ENCODE results near the gene DAG1.

DAG1 gene

GRCh38 chr3:49445391-49445790 lies 24.7 kb upstream of the DAG1 start:
- TF ChIP-seq YY1 (IDR thresholded peaks at IDR 0.05; ENCODE audit: insufficient read depth, insufficient read length) (no peak), ZNF274 (IDR thresholded peaks at IDR 0.05; ENCODE audit: low read depth, low read length) (no peak), SUZ12 (IDR thresholded peaks at IDR 0.05; ENCODE audit: extremely low read depth, insufficient read depth, insufficient read length) (no peak)
- no peak for DNase-seq (ENCODE audit: low read depth, low spot score)
- Histone ChIP-seq H3K9ac (ENCODE audit: insufficient read length, low read depth) (no peak overlapping the region), H3K27me3 (ENCODE audit: insufficient read depth, insufficient read length) (no peaks in the 10 kb centered on the region), H3K36me3 (ENCODE audit: insufficient read depth, insufficient read length, low read length) (no peaks in the 10 kb centered on the region), H3K9me3 (ENCODE audit: insufficient read depth, low read length) (no peaks in the 10 kb centered on the region), H3K4me1 (ENCODE audit: insufficient read depth, insufficient read length) (no peaks in the 10 kb centered on the region), H3K4me3 (ENCODE audit: insufficient read length, low read depth) (no peak overlapping the region)

- DNase-seq (ENCODE audit: low read depth, low spot score) = no peak
- peaks cover 10% of the 10 kb centered on the region for H3K4me1 ChIP-seq (ENCODE audit: insufficient read depth, insufficient read length)
- H3K9ac ChIP-seq (ENCODE audit: insufficient read length, low read depth) = no peak overlapping the region
- H3K9me3 ChIP-seq (ENCODE audit: insufficient read depth, low read length) = no peaks in the 10 kb centered on the region
- TF ChIP-seq YY1 (IDR thresholded peaks at IDR 0.05; ENCODE audit: insufficient read depth, insufficient read length) = no peak
- no peak for TF ChIP-seq ZNF274 (IDR thresholded peaks at IDR 0.05; ENCODE audit: low read depth, low read length)
- TF ChIP-seq SUZ12 (IDR thresholded peaks at IDR 0.05; ENCODE audit: extremely low read depth, insufficient read depth, insufficient read length) = no peak
- H3K36me3 ChIP-seq (ENCODE audit: insufficient read depth, insufficient read length, low read length) = no peaks in the 10 kb centered on the region
- no peak overlapping the region for H3K4me3 ChIP-seq (ENCODE audit: insufficient read length, low read depth)
- no peaks in the 10 kb centered on the region for H3K27me3 ChIP-seq (ENCODE audit: insufficient read depth, insufficient read length)
Measured at GRCh38 chr3:49453621-49454020, 16.4 kb upstream of the DAG1 start.

GRCh38 chr3:49454458-49454857 lies 15.6 kb upstream of the DAG1 start:
- Histone ChIP-seq H3K4me3 (ENCODE audit: insufficient read length, low read depth) (no peak overlapping the region), H3K9me3 (ENCODE audit: insufficient read depth, low read length) (no peaks in the 10 kb centered on the region), H3K4me1 (ENCODE audit: insufficient read depth, insufficient read length) (peaks cover 18% of the 10 kb centered on the region), H3K9ac (ENCODE audit: insufficient read length, low read depth) (no peak overlapping the region), H3K27me3 (ENCODE audit: insufficient read depth, insufficient read length) (no peaks in the 10 kb centered on the region), H3K36me3 (ENCODE audit: insufficient read depth, insufficient read length, low read length) (no peaks in the 10 kb centered on the region)
- DNase-seq (ENCODE audit: low read depth, low spot score) = no peak
- TF ChIP-seq SUZ12 (IDR thresholded peaks at IDR 0.05; ENCODE audit: extremely low read depth, insufficient read depth, insufficient read length) = no peak
- no peak for TF ChIP-seq ZNF274 (IDR thresholded peaks at IDR 0.05; ENCODE audit: low read depth, low read length)
- no peak for TF ChIP-seq YY1 (IDR thresholded peaks at IDR 0.05; ENCODE audit: insufficient read depth, insufficient read length)

- Histone ChIP-seq H3K4me3 (ENCODE audit: insufficient read length, low read depth) (no peak overlapping the region), H3K4me1 (ENCODE audit: insufficient read depth, insufficient read length) (peaks cover 22% of the 10 kb centered on the region), H3K27me3 (ENCODE audit: insufficient read depth, insufficient read length) (no peaks in the 10 kb centered on the region), H3K9ac (ENCODE audit: insufficient read length, low read depth) (peak overlapping the region; percentile 12), H3K36me3 (ENCODE audit: insufficient read depth, insufficient read length, low read length) (no peaks in the 10 kb centered on the region), H3K9me3 (ENCODE audit: insufficient read depth, low read length) (no peaks in the 10 kb centered on the region)
- DNase-seq (ENCODE audit: low read depth, low spot score) = no peak
- TF ChIP-seq SUZ12 (IDR thresholded peaks at IDR 0.05; ENCODE audit: extremely low read depth, insufficient read depth, insufficient read length) = no peak
- TF ChIP-seq YY1 (IDR thresholded peaks at IDR 0.05; ENCODE audit: insufficient read depth, insufficient read length) = no peak
- TF ChIP-seq ZNF274 (IDR thresholded peaks at IDR 0.05; ENCODE audit: low read depth, low read length) = no peak
Measured at GRCh38 chr3:49454898-49455681, 15.0 kb upstream of the DAG1 start.

- Histone ChIP-seq H3K9ac (ENCODE audit: insufficient read length, low read depth) (no peak overlapping the region), H3K4me1 (ENCODE audit: insufficient read depth, insufficient read length) (peaks cover 35% of the 10 kb centered on the region), H3K27me3 (ENCODE audit: insufficient read depth, insufficient read length) (no peaks in the 10 kb centered on the region), H3K9me3 (ENCODE audit: insufficient read depth, low read length) (no peaks in the 10 kb centered on the region), H3K36me3 (ENCODE audit: insufficient read depth, insufficient read length, low read length) (no peaks in the 10 kb centered on the region), H3K4me3 (ENCODE audit: insufficient read length, low read depth) (no peak overlapping the region)
- DNase-seq (ENCODE audit: low read depth, low spot score) = no peak
- no peak for TF ChIP-seq ZNF274 (IDR thresholded peaks at IDR 0.05; ENCODE audit: low read depth, low read length)
Measured at GRCh38 chr3:49456466-49456865, 13.6 kb upstream of the DAG1 start.

GRCh38 chr3:49460188-49460890 lies 9.7 kb upstream of the DAG1 start:
- Histone ChIP-seq H3K9ac (ENCODE audit: insufficient read length, low read depth) (no peak overlapping the region), H3K4me3 (ENCODE audit: insufficient read length, low read depth) (no peak overlapping the region), H3K4me1 (ENCODE audit: insufficient read depth, insufficient read length) (peaks cover 29% of the 10 kb centered on the region), H3K9me3 (ENCODE audit: insufficient read depth, low read length) (no peaks in the 10 kb centered on the region), H3K27me3 (ENCODE audit: insufficient read depth, insufficient read length) (no peaks in the 10 kb centered on the region), H3K36me3 (ENCODE audit: insufficient read depth, insufficient read length, low read length) (no peaks in the 10 kb centered on the region)
- no peak for TF ChIP-seq SUZ12 (IDR thresholded peaks at IDR 0.05; ENCODE audit: extremely low read depth, insufficient read depth, insufficient read length)
- TF ChIP-seq ZNF274 (IDR thresholded peaks at IDR 0.05; ENCODE audit: low read depth, low read length) = no peak
- TF ChIP-seq YY1 (IDR thresholded peaks at IDR 0.05; ENCODE audit: insufficient read depth, insufficient read length) = no peak
- no peak for DNase-seq (ENCODE audit: low read depth, low spot score)

- Histone ChIP-seq H3K9ac (ENCODE audit: insufficient read length, low read depth) (peak overlapping the region; percentile 80), H3K4me1 (ENCODE audit: insufficient read depth, insufficient read length) (peaks cover 32% of the 10 kb centered on the region), H3K9me3 (ENCODE audit: insufficient read depth, low read length) (no peaks in the 10 kb centered on the region), H3K27me3 (ENCODE audit: insufficient read depth, insufficient read length) (no peaks in the 10 kb centered on the region), H3K4me3 (ENCODE audit: insufficient read length, low read depth) (peak overlapping the region; percentile 16), H3K36me3 (ENCODE audit: insufficient read depth, insufficient read length, low read length) (no peaks in the 10 kb centered on the region)
- TF ChIP-seq YY1 (IDR thresholded peaks at IDR 0.05; ENCODE audit: insufficient read depth, insufficient read length) (no peak), SUZ12 (IDR thresholded peaks at IDR 0.05; ENCODE audit: extremely low read depth, insufficient read depth, insufficient read length) (no peak), ZNF274 (IDR thresholded peaks at IDR 0.05; ENCODE audit: low read depth, low read length) (no peak)
- DNase-seq (ENCODE audit: low read depth, low spot score) = no peak
Measured at GRCh38 chr3:49460956-49461355, 9.1 kb upstream of the DAG1 start.

Data from NT2/D1 (cell line).